ENCODE measurements around the gene COASY.

DNA sequence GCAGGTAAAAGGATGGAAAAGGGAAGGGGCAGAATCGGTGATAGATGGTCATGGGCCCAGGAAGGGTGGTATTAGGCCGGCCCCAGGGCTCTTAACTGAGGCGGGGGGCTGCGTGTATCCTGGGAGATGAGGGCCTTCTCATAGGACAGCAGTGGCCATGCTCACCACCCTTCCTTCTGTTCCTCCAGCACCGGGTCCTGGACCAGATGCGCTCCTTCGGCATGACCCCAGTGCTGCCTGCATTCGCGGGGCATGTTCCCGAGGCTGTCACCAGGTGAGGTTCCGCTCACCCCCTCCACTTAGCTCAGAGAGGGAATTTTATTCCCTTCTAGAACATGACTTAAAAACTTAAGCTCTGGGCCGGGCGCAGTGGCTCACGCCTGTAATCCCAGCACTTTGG, 23.5 kb upstream of the COASY start:
- TF ChIP-seq, protein P1, sequence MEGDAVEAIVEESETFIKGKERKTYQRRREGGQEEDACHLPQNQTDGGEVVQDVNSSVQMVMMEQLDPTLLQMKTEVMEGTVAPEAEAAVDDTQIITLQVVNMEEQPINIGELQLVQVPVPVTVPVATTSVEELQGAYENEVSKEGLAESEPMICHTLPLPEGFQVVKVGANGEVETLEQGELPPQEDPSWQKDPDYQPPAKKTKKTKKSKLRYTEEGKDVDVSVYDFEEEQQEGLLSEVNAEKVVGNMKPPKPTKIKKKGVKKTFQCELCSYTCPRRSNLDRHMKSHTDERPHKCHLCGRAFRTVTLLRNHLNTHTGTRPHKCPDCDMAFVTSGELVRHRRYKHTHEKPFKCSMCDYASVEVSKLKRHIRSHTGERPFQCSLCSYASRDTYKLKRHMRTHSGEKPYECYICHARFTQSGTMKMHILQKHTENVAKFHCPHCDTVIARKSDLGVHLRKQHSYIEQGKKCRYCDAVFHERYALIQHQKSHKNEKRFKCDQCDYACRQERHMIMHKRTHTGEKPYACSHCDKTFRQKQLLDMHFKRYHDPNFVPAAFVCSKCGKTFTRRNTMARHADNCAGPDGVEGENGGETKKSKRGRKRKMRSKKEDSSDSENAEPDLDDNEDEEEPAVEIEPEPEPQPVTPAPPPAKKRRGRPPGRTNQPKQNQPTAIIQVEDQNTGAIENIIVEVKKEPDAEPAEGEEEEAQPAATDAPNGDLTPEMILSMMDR (IDR thresholded peaks at IDR 0.05) = no peak
- no peak for TF ChIP-seq SMC3 (IDR thresholded peaks at IDR 0.05; ENCODE audit: low read depth, low read length)
- no peak for TF ChIP-seq POLR2AphosphoS5 (IDR thresholded peaks at IDR 0.05; ENCODE audit: low read depth, low read length)
- no peak for TF ChIP-seq EZH2phosphoT487 (IDR thresholded peaks at IDR 0.05; ENCODE audit: borderline replicate concordance, low read depth)
- no peak for TF ChIP-seq TAF1 (IDR thresholded peaks at IDR 0.05; ENCODE audit: borderline replicate concordance, low read depth, low read length)
- TF ChIP-seq RCOR1 (IDR thresholded peaks at IDR 0.05; ENCODE audit: low read length) = no peak
- no peak for TF ChIP-seq EP300 (IDR thresholded peaks at IDR 0.05; ENCODE audit: borderline replicate concordance in 1 of 2, low read depth in 1 of 2, low read length in 1 of 2)
- no peak for TF ChIP-seq NRF1 (IDR thresholded peaks at IDR 0.05; ENCODE audit: low read depth, low read length)
- TF ChIP-seq ELF1 (IDR thresholded peaks at IDR 0.05) = no peak
- TF ChIP-seq, protein P2, sequence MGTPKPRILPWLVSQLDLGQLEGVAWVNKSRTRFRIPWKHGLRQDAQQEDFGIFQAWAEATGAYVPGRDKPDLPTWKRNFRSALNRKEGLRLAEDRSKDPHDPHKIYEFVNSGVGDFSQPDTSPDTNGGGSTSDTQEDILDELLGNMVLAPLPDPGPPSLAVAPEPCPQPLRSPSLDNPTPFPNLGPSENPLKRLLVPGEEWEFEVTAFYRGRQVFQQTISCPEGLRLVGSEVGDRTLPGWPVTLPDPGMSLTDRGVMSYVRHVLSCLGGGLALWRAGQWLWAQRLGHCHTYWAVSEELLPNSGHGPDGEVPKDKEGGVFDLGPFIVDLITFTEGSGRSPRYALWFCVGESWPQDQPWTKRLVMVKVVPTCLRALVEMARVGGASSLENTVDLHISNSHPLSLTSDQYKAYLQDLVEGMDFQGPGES (IDR thresholded peaks at IDR 0.05; ENCODE audit: low read depth, low read length) = no peak
